PC-3 (cell line): ENCODE data around the gene ADGRD1. TPM values are rescaled to one million over a fixed set of nuclear protein-coding genes. Genes with fewer than 3 reads are reported as not detected.

Source experiments
- ATAC-seq: fragments of 200-7000 bp; cut with Tn5 transposase; 2 replicates; pipeline ENCODE4 v1.9.1; 2020; ENCODE audit warnings: mild to moderate bottlenecking, moderate library complexity
- BruUV-seq: library from RNA; stranded (reverse); fragments of 400-500 nt; replicated peaks from 2 replicates; lab custom pipeline; 2021; lab: Mats Ljungman, UMichigan
- CTCF ChIA-PET: fragments of 300-600 bp; sonication (Branson Sonifier 250); formaldehyde crosslinking; loops from one replicate; lab custom pipeline; 2022; ENCODE audit warnings: antibody characterized with exemption; lab: Charles Lee
- POLR2A ChIA-PET: fragments of 300-600 bp; sonication (Branson Sonifier 250); formaldehyde crosslinking; loops from one replicate; lab custom pipeline; 2022; ENCODE audit warnings: antibody characterized with exemption; ENCODE audit not compliant: unreplicated experiment; lab: Charles Lee
- DNase-seq: peaks from one replicate; pipeline ENCODE4 v3.0.0-alpha.2; 2015
- H2AFZ ChIP-seq: fragments of 300-600 bp; sonication (generic); 2 replicates; pipeline ENCODE4 v1.6.0; 2016; ENCODE audit warnings: antibody characterized with exemption, low read length
- H3F3A ChIP-seq: fragments of 300-600 bp; sonication (generic); one replicate; pipeline ENCODE4 v1.6.0; 2017; ENCODE audit warnings: antibody characterized with exemption, low read length, control low read depth, mild to moderate bottlenecking; ENCODE audit not compliant: unreplicated experiment
- H3K27ac ChIP-seq: fragments of 300-600 bp; sonication (generic); 2 replicates; pipeline ENCODE4 v1.5.1; 2016; ENCODE audit warnings: mild to moderate bottlenecking, low read length
- H3K27me3 ChIP-seq: fragments of 300-600 bp; sonication (generic); 2 replicates; pipeline ENCODE4 v1.6.1; 2016; ENCODE audit warnings: low read length, mixed read lengths
- H3K36me3 ChIP-seq: fragments of 300-600 bp; sonication (generic); 2 replicates; pipeline ENCODE4 v1.6.1; 2016; ENCODE audit warnings: low read depth, mixed run types, low read length, mixed read lengths
- H3K4me1 ChIP-seq: fragments of 300-600 bp; sonication (generic); 2 replicates; pipeline ENCODE4 v1.5.1; 2016; ENCODE audit warnings: low read length; ENCODE audit not compliant: insufficient read depth
- H3K4me2 ChIP-seq: fragments of 300-600 bp; sonication (generic); 2 replicates; pipeline ENCODE4 v1.6.0; 2016; ENCODE audit warnings: low read length
- H3K4me3 ChIP-seq: fragments of 300-600 bp; sonication (generic); 2 replicates; pipeline ENCODE4 v1.5.1; 2016; ENCODE audit warnings: mild to moderate bottlenecking, low read length, mixed read lengths
- H3K79me2 ChIP-seq: fragments of 300-600 bp; sonication (generic); 2 replicates; pipeline ENCODE4 v1.6.1; 2017; ENCODE audit warnings: low read length, mixed read lengths
- H3K9ac ChIP-seq: fragments of 300-600 bp; sonication (generic); 2 replicates; pipeline ENCODE4 v1.6.0; 2016; ENCODE audit warnings: mild to moderate bottlenecking, low read length
- H3K9me2 ChIP-seq: fragments of 300-600 bp; sonication (generic); replicated peaks from 2 replicates; pipeline ENCODE4 v1.6.1; 2016; ENCODE audit warnings: mixed run types, low read length, mixed read lengths
- H3K9me3 ChIP-seq: fragments of 300-600 bp; sonication (generic); 2 replicates; pipeline ENCODE4 v1.6.1; 2016; ENCODE audit warnings: low read length, mixed read lengths
- H4K20me1 ChIP-seq: fragments of 300-600 bp; sonication (generic); 2 replicates; pipeline ENCODE4 v1.6.1; 2016; ENCODE audit warnings: low read length, mixed read lengths
- EZH2 ChIP-seq: fragments of 300-600 bp; sonication (generic); IDR thresholded peaks from one replicate; pipeline ENCODE4 v1.6.1; 2017; ENCODE audit warnings: antibody characterized with exemption, mild to moderate bottlenecking, low read length; ENCODE audit not compliant: unreplicated experiment
- EZH2phosphoT487 ChIP-seq: fragments of 300-600 bp; sonication (generic); IDR thresholded peaks from 2 replicates; pipeline ENCODE4 v1.6.1; 2018; ENCODE audit warnings: mild to moderate bottlenecking, antibody characterized with exemption, low read length, borderline replicate concordance
- intact Hi-C: fragments of 100-400 bp; cut with micrococcal nuclease; formaldehyde crosslinking; loops from 2 replicates; pipeline ENCODE4 v1.9.0; 2023
- total RNA-seq: library from RNA; depleted of rRNA; stranded (reverse); fragments of >200 nt; gene quantifications from 2 replicates; pipeline ENCODE4 v1.2.3, GENCODE V29; 2014
- TF ChIP-seq, protein P1 (sequence below): fragments of 300-600 bp; sonication (generic); conservative IDR thresholded peaks from 2 replicates; pipeline ENCODE4 v1.5.1; 2017; ENCODE audit warnings: antibody characterized with exemption, low read depth, mild to moderate bottlenecking, low read length

The ADGRD1 gene
- total RNA-seq, 1 experiment from 2014 or later, result 0.18 TPM

DNA sequence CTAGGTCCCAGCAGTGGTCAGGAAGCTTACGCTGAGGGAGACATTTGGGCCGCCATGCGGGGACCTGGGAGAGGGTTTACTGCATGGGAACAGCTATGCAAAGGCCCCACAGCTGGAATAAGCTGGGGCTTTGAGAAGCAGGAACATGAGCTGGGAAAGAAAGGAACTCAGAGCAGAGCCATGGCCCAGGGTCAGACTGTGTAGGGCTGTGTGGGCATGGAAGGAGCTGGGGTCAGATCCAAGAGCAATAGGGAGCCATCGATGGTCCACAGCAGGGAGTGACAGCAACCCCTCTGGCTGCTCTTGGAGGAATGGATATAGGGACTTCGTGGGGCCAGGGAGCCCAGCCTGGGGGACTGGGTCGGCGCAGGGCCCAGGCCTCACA, 151.6 kb downstream of the ADGRD1 start:
- no peaks in the 10 kb centered on the region for H3K9me3 ChIP-seq
- no peak overlapping the region for H3K9ac ChIP-seq
- POLR2A ChIA-PET, result no interaction called here
- CTCF ChIA-PET, result interaction anchor here (1.5 kb wide), 1 partner anchor 350 kb away, joined by 8 read pairs; no protein-coding TSS in a partner anchor
- BruUV-seq, result no TSS peak
- H3K27me3 ChIP-seq, result peaks cover 46% of the 10 kb centered on the region
- H3K4me2 ChIP-seq, result no peak overlapping the region
- H3K27ac ChIP-seq, result no peak overlapping the region
- intact Hi-C loops, result no loop called here
- no peaks in the 10 kb centered on the region for H4K20me1 ChIP-seq
- H3K9me2 ChIP-seq, result no peaks in the 10 kb centered on the region
- DNase-seq, result no peak
- H3K36me3 ChIP-seq, result no peaks in the 10 kb centered on the region
- no peaks in the 10 kb centered on the region for H3K4me1 ChIP-seq
- H2AFZ ChIP-seq, result peak overlapping the region; percentile 56; the same call in 1 of the 2 replicates
- ATAC-seq, result no peak
- no peaks in the 10 kb centered on the region for H3K79me2 ChIP-seq
- no peak for TF ChIP-seq EZH2
- no peak for TF ChIP-seq EZH2phosphoT487
- TF ChIP-seq, protein P1, sequence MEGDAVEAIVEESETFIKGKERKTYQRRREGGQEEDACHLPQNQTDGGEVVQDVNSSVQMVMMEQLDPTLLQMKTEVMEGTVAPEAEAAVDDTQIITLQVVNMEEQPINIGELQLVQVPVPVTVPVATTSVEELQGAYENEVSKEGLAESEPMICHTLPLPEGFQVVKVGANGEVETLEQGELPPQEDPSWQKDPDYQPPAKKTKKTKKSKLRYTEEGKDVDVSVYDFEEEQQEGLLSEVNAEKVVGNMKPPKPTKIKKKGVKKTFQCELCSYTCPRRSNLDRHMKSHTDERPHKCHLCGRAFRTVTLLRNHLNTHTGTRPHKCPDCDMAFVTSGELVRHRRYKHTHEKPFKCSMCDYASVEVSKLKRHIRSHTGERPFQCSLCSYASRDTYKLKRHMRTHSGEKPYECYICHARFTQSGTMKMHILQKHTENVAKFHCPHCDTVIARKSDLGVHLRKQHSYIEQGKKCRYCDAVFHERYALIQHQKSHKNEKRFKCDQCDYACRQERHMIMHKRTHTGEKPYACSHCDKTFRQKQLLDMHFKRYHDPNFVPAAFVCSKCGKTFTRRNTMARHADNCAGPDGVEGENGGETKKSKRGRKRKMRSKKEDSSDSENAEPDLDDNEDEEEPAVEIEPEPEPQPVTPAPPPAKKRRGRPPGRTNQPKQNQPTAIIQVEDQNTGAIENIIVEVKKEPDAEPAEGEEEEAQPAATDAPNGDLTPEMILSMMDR, result no peak
- no peak overlapping the region for H3K4me3 ChIP-seq
- no peaks in the 10 kb centered on the region for H3F3A ChIP-seq

DNA sequence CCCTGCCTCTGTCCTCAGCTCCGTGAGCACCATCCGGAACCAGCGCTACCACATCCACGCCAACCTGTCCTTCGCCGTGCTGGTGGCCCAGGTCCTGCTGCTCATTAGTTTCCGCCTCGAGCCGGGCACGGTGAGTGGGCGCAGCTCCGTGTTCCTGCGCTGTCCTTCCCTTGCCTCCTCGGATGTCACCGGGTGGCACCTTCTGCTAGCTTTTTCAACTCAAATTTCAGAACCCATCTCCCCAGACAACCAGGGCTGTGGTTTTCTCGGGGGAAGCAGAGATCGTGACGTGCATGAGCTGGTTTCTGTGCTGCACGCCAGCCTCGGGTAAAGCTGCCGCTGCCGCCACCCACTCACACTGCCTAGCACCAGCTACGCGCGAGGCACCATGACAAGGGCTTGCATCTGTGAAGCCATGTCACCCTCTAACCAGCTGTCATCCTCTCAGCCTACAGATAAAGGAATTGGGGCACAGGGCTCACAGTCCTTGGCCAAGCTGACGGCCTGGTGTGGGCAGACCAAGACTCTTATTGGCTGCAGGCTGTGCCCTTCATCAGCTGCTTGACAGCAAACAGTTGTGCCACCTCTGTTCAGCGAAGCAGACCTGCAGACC, 152.1 kb downstream of the ADGRD1 start:
- Histone ChIP-seq H3K4me2 (no peak overlapping the region), H3K4me1 (no peaks in the 10 kb centered on the region), H3K9ac (no peak overlapping the region), H3K9me2 (no peaks in the 10 kb centered on the region), H3K9me3 (no peaks in the 10 kb centered on the region), H3K79me2 (no peaks in the 10 kb centered on the region), H3K27ac (no peak overlapping the region), H3K27me3 (peaks cover 43% of the 10 kb centered on the region), H3K36me3 (no peaks in the 10 kb centered on the region), H3F3A (no peaks in the 10 kb centered on the region), H2AFZ (no peak overlapping the region), H4K20me1 (no peaks in the 10 kb centered on the region), H3K4me3 (no peak overlapping the region)
- intact Hi-C loops, result no loop called here
- POLR2A ChIA-PET, result no interaction called here
- ATAC-seq, result no peak
- no TSS peak for BruUV-seq
- TF ChIP-seq EZH2phosphoT487, result no peak
- no peak for TF ChIP-seq EZH2
- TF ChIP-seq, protein P1, result no peak
- CTCF ChIA-PET, result no interaction called here
- no peak for DNase-seq

- no peak overlapping the region for H3K4me3 ChIP-seq
- no peaks in the 10 kb centered on the region for H3K36me3 ChIP-seq
- intact Hi-C loops, result no loop called here
- H3K27me3 ChIP-seq, result peaks cover 43% of the 10 kb centered on the region
- BruUV-seq, result no TSS peak
- TF ChIP-seq EZH2, result no peak
- TF ChIP-seq, protein P1, result no peak
- TF ChIP-seq EZH2phosphoT487, result no peak
- ATAC-seq, result no peak
- ChIA-PET CTCF (no interaction called here), POLR2A (no interaction called here)
- no peaks in the 10 kb centered on the region for H3K9me3 ChIP-seq
- no peak for DNase-seq
- no peak overlapping the region for H3K9ac ChIP-seq
- no peaks in the 10 kb centered on the region for H3K4me1 ChIP-seq
- H4K20me1 ChIP-seq, result no peaks in the 10 kb centered on the region
- H3F3A ChIP-seq, result no peaks in the 10 kb centered on the region
- no peaks in the 10 kb centered on the region for H3K9me2 ChIP-seq
- no peak overlapping the region for H3K27ac ChIP-seq
- no peak overlapping the region for H3K4me2 ChIP-seq
- no peaks in the 10 kb centered on the region for H3K79me2 ChIP-seq
- H2AFZ ChIP-seq, result no peak overlapping the region
Measured at GRCh38 chr12:131106349-131106941, 152.7 kb downstream of the ADGRD1 start.
